ENCODE results near the gene KIRREL3. TPM values are rescaled to one million over a fixed set of nuclear protein-coding genes. Genes with fewer than 3 reads are reported as not detected.
"Not testable (repeated sequence)": the region's sequence is repeated elsewhere in the genome, so short reads cannot be mapped to it uniquely, and the experiment has no call there.

The KIRREL3 gene
- total RNA-seq, 2 experiments from 2014 or later = not detected

DNA sequence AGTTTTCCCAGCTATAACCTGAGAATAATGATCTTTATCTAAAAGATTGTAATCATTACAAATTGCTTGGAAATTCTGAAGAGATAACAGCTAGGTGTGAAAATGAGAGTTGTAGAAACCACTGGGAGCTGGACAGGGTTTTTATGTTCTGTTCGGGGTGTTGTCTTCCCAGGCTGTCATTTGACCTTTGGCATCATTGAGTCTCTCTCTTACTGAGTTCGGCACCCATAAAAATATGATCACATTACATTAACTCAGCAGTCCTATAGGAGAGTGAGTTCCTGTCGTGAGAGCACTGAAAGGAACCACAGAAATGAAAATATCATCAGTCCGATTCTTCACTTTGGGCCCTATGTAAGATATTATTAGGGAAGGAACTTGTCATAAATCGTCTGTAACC is 29.3 kb downstream of the KIRREL3 start:
- H3K4me3 Mint-ChIP-seq = no peak overlapping the region

DNA sequence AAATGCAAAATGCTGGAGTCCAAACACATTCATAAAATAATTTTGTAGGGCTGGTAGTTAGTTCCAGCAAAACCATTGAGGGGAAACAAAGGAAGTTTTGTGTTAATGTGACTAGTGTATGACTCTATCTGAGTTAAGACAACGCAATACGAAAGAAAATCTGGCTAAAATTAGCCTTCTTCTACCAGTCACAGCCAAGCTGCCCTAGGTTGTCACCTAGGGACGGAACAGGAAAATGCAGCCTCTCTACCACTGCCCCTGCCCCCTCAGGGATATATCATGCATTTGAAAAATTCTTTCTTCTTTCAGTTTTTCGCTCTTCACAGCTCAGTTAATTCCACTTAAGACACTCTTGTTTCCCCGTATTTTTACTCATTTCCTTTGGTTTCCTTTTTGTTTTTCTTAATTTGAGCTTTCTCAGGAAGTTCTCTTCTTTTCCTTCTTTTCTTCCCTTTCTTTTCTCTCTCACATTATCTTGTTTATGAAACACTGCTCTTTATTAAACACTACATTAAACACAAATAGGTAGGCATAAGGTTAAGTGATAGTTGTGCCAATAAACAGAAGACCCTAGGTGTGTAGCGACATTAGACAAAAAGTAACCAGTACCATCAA is 30.6 kb downstream of the KIRREL3 start:
- H3K4me1 Mint-ChIP-seq (ENCODE audit: low read depth) = no peaks in the 10 kb centered on the region
- ATAC-seq (no peak), DNase-seq (no peak)
- no peak overlapping the region for H3K4me3 Mint-ChIP-seq
- no peak overlapping the region for H3K27ac Mint-ChIP-seq
- H3K9me3 Mint-ChIP-seq (ENCODE audit: insufficient read depth) = no peaks in the 10 kb centered on the region
- H3K36me3 Mint-ChIP-seq (ENCODE audit: low read depth) = no peaks in the 10 kb centered on the region
- POLR2A ChIA-PET = no interaction called here
- CTCF ChIA-PET = interaction anchor here (0.8 kb wide), 1 partner anchor 19 kb away, joined by 3 read pairs; no protein-coding TSS in a partner anchor
- peaks cover 12% of the 10 kb centered on the region for H3K27me3 Mint-ChIP-seq (ENCODE audit: low read depth)

More for the DNA sequence above, 29.3 kb downstream of the KIRREL3 start:
- Mint-ChIP-seq H3K9me3 (ENCODE audit: insufficient read depth) (no peaks in the 10 kb centered on the region), H3K27me3 (ENCODE audit: low read depth) (peaks cover 12% of the 10 kb centered on the region), H3K36me3 (ENCODE audit: low read depth) (no peaks in the 10 kb centered on the region), H3K4me1 (ENCODE audit: low read depth) (no peaks in the 10 kb centered on the region), H3K27ac (no peak overlapping the region)
- ChIA-PET POLR2A (no interaction called here), CTCF (no interaction called here)
- ATAC-seq (no peak), DNase-seq (no peak)

DNA sequence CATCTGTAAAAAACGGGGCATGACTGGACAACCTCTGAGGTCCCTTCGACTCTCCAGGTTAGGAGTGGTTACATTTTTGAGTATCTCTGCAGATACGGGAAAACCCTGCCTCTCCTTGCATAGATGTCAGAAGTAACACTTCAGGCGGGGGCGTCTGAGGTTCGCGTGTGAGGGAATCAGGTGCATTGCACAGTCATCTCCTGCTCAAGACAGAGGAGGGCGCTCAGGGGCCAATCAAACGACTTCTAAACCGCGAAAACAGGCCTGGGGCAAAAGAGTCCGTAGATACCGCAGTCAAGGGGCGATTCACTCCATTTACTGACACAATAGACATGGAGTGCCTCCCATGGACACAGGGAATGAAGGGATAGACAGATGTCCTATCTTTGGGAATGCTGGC is 31.7 kb downstream of the KIRREL3 start:
- peaks cover 12% of the 10 kb centered on the region for H3K27me3 Mint-ChIP-seq (ENCODE audit: low read depth)
- no peak overlapping the region for H3K4me3 Mint-ChIP-seq
- H3K4me1 Mint-ChIP-seq (ENCODE audit: low read depth) = no peaks in the 10 kb centered on the region
- no peak overlapping the region for H3K27ac Mint-ChIP-seq
- no peaks in the 10 kb centered on the region for H3K36me3 Mint-ChIP-seq (ENCODE audit: low read depth)
- ATAC-seq (no peak), DNase-seq (no peak)
- CTCF ChIA-PET = interaction anchor here (1.2 kb wide), 1 partner anchor 21 kb away, joined by 3 read pairs; no protein-coding TSS in a partner anchor
- POLR2A ChIA-PET = no interaction called here
- no peaks in the 10 kb centered on the region for H3K9me3 Mint-ChIP-seq (ENCODE audit: insufficient read depth)

DNA sequence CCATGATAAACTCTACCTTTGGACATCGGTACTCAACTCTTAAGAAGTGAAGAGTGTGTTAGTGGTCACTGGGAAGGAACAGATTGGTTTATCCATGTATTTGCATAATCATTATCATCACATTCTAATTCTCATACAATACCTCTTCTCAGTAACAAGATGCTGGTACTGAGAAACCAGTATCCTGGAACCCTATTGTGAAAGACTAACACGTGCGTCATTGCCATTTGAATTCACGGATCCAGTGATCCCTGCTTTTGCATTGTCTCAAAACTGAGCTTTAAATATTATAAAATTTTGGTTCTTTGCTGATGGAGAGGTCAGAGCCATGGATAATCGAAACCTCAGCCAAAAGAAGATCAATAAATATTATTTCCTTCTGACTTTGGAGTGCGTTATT is 35.2 kb downstream of the KIRREL3 start:
- ATAC-seq (no peak), DNase-seq (no peak)
- CTCF ChIA-PET = no interaction called here
- H3K36me3 Mint-ChIP-seq (ENCODE audit: low read depth) = no peaks in the 10 kb centered on the region
- no peak overlapping the region for H3K27ac Mint-ChIP-seq
- peaks cover 8% of the 10 kb centered on the region for H3K27me3 Mint-ChIP-seq (ENCODE audit: low read depth)
- POLR2A ChIA-PET = no interaction called here
- no peaks in the 10 kb centered on the region for H3K9me3 Mint-ChIP-seq (ENCODE audit: insufficient read depth)
- no peak overlapping the region for H3K4me3 Mint-ChIP-seq
- no peaks in the 10 kb centered on the region for H3K4me1 Mint-ChIP-seq (ENCODE audit: low read depth)

DNA sequence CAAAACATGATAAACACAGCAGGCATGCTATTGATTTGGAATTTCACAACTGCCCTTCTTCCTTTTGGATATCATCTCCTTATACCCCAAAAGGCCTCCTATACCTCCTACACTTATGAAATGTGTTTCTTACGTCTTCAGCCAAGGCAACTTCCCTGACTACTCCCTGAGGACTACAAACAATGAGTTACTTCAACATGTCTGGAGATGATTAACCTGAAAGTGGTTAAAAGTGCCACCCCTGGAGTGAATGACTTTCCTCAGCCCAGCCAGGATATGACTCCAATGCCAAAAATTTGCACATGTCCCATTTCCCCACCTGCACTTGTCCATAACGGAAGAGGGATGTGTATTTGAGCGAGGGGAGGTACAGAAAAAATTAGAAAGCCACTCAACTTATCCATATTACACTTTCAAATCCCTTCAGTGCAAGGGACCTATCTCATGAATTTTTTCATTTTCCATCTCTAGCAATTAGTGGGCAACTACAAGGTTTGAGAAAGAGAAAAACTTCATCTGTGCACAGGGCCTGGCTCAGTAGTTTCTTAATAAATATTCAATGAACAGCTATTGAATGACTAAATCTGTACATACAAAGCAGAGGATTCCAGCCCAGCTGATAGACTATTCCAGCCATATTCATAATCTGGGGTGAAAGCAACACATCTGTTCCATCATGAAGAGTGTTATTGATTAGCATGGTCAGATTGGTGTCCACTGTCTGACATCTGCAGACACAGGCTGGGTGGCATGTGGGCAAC is 36.8 kb downstream of the KIRREL3 start:
- no peak for ATAC-seq
- Mint-ChIP-seq H3K27ac (no peak overlapping the region), H3K4me1 (ENCODE audit: low read depth) (no peaks in the 10 kb centered on the region), H3K27me3 (ENCODE audit: low read depth) (peaks cover 2% of the 10 kb centered on the region), H3K36me3 (ENCODE audit: low read depth) (no peaks in the 10 kb centered on the region), H3K4me3 (no peak overlapping the region), H3K9me3 (ENCODE audit: insufficient read depth) (no peaks in the 10 kb centered on the region)
- no peak for DNase-seq
- ChIA-PET CTCF (no interaction called here), POLR2A (no interaction called here)

DNA sequence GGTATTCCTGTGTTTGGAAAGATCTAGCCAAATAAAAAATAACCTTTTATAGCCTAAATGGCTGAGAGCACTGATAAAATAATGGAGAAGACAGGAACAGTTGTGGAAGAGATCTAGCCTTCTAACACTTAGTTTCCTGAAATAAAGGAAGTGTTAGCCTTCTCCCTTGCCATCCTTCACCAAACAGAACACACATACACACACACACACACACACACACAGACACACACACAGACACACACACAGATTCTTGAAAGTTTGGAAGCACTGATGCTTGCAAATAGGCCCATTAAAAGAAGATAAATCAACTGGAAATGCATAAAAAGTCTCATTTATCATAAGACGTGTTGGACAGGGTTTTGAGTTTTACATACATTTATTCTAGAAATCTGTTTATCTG is 37.5 kb downstream of the KIRREL3 start:
- ATAC-seq = no peak
- POLR2A ChIA-PET = no interaction called here

DNA sequence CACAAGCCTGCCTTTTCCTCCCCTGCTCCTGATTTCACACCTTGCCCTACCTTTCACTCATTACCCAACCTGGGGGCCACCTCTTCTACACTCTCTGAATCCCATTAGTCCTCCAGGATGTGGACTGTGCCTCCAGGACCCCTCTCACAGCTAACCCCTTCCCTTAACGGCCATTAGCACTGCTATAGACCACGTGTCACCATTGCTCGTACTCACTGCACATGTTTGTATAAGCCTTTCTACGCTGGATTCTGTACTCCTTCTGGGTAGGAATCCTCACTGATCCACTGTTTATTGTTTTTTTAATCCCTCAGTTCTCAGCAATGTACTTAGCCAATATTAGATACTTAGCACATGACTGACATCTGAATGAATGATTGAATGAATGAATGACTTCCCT is 40.9 kb downstream of the KIRREL3 start:
- no peak for ATAC-seq
- POLR2A ChIA-PET = no interaction called here
- CTCF ChIA-PET = no interaction called here
- Mint-ChIP-seq H3K27ac (no peak overlapping the region), H3K36me3 (ENCODE audit: low read depth) (no peaks in the 10 kb centered on the region), H3K9me3 (ENCODE audit: insufficient read depth) (no peaks in the 10 kb centered on the region), H3K4me3 (no peak overlapping the region), H3K4me1 (ENCODE audit: low read depth) (no peaks in the 10 kb centered on the region), H3K27me3 (ENCODE audit: low read depth) (no peaks in the 10 kb centered on the region)
- DNase-seq = no peak

More for the DNA sequence above, 37.5 kb downstream of the KIRREL3 start:
- no peak overlapping the region for H3K4me3 Mint-ChIP-seq
- H3K9me3 Mint-ChIP-seq (ENCODE audit: insufficient read depth) = no peaks in the 10 kb centered on the region
- CTCF ChIA-PET = no interaction called here
- H3K27ac Mint-ChIP-seq = no peak overlapping the region
- peaks cover 2% of the 10 kb centered on the region for H3K27me3 Mint-ChIP-seq (ENCODE audit: low read depth)
- H3K36me3 Mint-ChIP-seq (ENCODE audit: low read depth) = no peaks in the 10 kb centered on the region
- no peak for DNase-seq
- no peaks in the 10 kb centered on the region for H3K4me1 Mint-ChIP-seq (ENCODE audit: low read depth)

DNA sequence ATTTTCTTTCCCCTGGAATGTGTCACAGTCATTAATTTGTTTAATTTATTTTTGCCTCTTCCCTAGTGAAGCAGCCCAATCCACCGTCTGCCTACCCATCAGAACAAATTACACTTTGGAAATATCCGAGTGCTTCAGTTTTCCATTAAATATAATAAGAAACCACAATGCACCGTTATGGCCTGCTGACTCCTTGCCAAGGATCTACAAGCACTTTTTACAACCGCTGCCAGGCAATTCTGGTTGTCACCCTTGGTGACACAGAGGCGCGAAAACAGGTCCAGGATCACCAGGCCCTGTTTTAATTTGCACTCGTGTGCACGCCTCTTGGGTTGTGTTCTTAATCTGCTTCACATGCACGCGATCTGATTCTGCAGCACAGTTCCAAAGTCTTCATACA is 43.9 kb downstream of the KIRREL3 start:
- Mint-ChIP-seq H3K27me3 (ENCODE audit: low read depth) (no peaks in the 10 kb centered on the region), H3K27ac (no peak overlapping the region), H3K4me3 (no peak overlapping the region), H3K9me3 (ENCODE audit: insufficient read depth) (no peaks in the 10 kb centered on the region), H3K36me3 (ENCODE audit: low read depth) (no peaks in the 10 kb centered on the region), H3K4me1 (ENCODE audit: low read depth) (no peaks in the 10 kb centered on the region)
- ATAC-seq (no peak), DNase-seq (no peak)
- POLR2A ChIA-PET = no interaction called here
- CTCF ChIA-PET = no interaction called here

DNA sequence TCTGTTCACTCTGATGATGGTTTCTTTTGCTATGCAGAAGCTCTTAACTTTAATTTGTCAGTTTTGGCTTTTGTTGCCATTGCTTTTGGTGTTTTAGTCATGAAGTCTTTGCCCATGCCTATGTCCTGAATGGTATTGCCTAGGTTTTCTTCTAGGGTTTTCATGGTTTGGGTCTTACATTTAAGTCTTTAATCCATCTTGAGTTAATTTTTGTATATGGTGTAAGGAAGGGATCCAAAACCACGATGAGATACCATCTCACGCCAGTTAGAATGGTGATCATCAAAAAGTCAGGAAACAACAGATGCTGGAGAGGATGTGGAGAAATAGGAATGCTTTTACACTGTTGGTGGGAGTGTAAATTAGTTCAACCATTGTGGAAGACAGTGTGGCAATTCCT is 48.0 kb downstream of the KIRREL3 start:
- CTCF ChIA-PET, H3K4me3 Mint-ChIP-seq: not testable (repeated sequence)

DNA sequence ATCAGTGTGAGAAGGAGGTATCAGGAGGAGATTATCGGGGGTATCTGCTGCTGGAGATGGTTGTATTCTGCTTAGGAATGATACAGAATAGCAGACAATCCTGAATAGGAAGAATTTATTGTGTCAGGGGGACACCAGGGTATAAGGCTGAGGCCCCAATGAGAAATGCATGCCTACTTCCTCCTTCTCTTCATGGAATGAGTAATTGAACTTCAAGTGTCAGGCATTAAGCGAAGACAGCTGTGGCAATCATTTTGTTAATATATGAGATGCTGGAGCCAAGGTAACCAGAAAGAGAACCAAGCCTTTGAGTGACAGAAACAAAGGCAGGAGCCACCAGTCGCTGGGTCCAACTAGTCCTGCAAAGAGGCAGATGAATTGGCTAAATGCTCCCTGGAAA is 49.1 kb downstream of the KIRREL3 start:
- no peak overlapping the region for H3K27ac Mint-ChIP-seq
- H3K27me3 Mint-ChIP-seq (ENCODE audit: low read depth) = no peaks in the 10 kb centered on the region
- ChIA-PET CTCF (no interaction called here), POLR2A (no interaction called here)
- no peaks in the 10 kb centered on the region for H3K4me1 Mint-ChIP-seq (ENCODE audit: low read depth)
- no peak overlapping the region for H3K4me3 Mint-ChIP-seq
- no peak for DNase-seq
- ATAC-seq = no peak
- no peaks in the 10 kb centered on the region for H3K36me3 Mint-ChIP-seq (ENCODE audit: low read depth)
- H3K9me3 Mint-ChIP-seq (ENCODE audit: insufficient read depth) = no peaks in the 10 kb centered on the region

More for the DNA sequence above, 48.0 kb downstream of the KIRREL3 start:
- ATAC-seq; H3K4me1 Mint-ChIP-seq (ENCODE audit: low read depth); POLR2A ChIA-PET; H3K27me3 Mint-ChIP-seq (ENCODE audit: low read depth); DNase-seq; H3K9me3 Mint-ChIP-seq (ENCODE audit: insufficient read depth); H3K36me3 Mint-ChIP-seq (ENCODE audit: low read depth); H3K27ac Mint-ChIP-seq: not testable (repeated sequence)

DNA sequence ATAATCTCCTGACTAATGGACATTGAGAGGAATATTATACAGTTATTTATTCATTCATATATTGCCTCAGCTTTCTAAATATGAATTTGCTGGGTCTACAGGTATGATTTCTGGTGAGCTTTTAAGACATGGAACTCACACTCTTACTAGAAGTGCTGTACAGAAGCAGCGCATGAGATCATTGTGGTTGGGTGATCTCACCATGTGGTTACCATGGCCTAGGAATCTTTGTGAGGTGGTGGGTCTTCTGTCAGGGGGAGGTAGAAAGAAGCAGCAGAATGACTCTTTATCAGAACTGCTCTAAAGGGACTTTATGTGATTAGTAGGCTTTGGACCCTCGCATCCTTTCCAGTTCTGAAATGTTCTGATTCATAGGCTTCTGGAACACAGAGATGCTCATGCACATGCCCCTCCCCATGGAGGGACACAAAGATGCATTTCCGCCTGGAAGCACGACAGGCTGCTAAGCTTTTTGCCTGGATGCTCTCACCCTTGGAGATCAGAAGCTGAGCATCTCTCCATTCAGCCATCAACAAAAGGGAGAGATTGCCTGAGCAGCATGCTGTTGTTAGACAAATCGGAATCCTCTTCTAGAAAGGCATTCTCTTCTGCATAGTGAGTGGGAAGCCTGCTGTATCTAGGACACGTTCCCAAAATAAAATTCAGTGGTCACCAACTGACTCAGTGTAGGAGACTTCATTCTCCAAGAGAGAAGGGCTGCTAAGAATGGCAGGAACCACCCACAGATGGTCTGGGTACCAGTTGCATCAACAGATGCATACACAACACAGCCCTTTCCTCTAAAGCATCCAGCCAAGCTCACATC is 51.3 kb downstream of the KIRREL3 start:
- DNase-seq = no peak
- CTCF ChIA-PET = no interaction called here

DNA sequence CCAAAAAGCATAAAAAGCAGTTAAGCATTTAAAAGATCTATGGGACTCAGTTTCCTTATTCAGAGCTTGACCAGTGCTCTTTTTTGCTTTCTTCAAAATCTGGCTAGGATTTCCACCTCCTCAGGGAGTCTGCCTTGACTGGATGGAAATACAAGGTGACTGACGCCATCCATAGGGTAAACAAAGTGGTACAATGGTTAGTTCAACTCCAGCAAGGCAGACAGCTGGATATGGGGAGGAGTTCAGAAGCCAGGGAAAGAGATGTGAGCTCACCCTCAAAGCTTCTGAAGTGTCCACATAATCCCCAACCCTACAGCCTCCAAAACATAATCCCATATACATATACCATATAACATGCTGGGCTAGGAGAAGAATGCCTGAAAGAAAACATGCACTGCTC is 52.0 kb downstream of the KIRREL3 start:
- Mint-ChIP-seq H3K27me3 (ENCODE audit: low read depth) (no peaks in the 10 kb centered on the region), H3K9me3 (ENCODE audit: insufficient read depth) (no peaks in the 10 kb centered on the region), H3K4me1 (ENCODE audit: low read depth) (no peaks in the 10 kb centered on the region), H3K27ac (no peak overlapping the region), H3K36me3 (ENCODE audit: low read depth) (no peaks in the 10 kb centered on the region), H3K4me3 (no peak overlapping the region)
- ATAC-seq (no peak), DNase-seq (no peak)
- ChIA-PET POLR2A (no interaction called here), CTCF (interaction anchor here (1.3 kb wide), 1 partner anchor 20 kb away, joined by 3 read pairs; no protein-coding TSS in a partner anchor)

More for the DNA sequence above, 51.3 kb downstream of the KIRREL3 start:
- H3K9me3 Mint-ChIP-seq (ENCODE audit: insufficient read depth) = no peaks in the 10 kb centered on the region
- no peak overlapping the region for H3K27ac Mint-ChIP-seq
- H3K4me1 Mint-ChIP-seq (ENCODE audit: low read depth) = no peaks in the 10 kb centered on the region
- no peak for ATAC-seq
- H3K36me3 Mint-ChIP-seq (ENCODE audit: low read depth) = no peaks in the 10 kb centered on the region
- POLR2A ChIA-PET = no interaction called here
- H3K4me3 Mint-ChIP-seq = no peak overlapping the region
- H3K27me3 Mint-ChIP-seq (ENCODE audit: low read depth) = no peaks in the 10 kb centered on the region

Data from activated CD8-positive, alpha-beta T cell treated with anti-CD3 and anti-CD28 coated beads, Interleukin-2, amount 10 ng/mL, durations not matched to agents 7 days and 5 days (primary cell).